ENCODE data around the gene EPOP. TPM values are rescaled to one million over a fixed set of nuclear protein-coding genes. Genes with fewer than 3 reads are reported as not detected.
A peak's percentile ranks its signal among the peaks of the same experiment; 100 is the strongest.

EPOP gene
- total RNA-seq, 1 donor from 2014 or later: 3.0 TPM

DNA sequence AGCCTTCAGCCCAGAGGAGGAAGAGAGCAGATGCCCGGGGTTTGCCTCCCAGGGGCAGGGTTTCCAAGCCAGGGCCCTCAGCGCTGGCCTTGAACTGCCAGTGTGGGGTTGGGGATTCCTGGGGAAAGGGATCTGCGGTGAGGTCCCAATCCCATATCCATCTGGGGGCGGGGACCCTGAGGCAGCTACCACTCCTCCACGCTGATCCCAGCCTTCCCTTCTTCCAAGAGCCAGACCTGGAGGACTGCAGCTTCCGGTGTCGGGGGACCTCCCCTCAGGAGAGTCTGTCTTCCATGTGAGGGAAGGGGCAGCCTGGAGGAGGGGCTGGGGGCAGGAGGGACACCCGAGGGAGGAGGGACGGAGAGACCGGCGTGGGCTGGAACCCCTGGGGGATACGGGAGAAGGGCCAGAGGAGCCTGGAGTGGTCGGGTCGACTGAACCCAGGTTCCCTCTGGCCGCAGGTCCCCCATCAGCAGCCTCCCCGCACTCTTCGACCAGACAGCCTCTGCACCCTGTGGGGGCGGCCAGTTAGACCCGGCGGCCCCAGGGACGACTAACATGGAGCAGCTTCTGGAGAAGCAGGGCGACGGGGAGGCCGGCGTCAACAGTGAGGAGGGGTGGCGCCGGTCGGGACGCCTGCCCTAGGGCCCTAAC is 44.7 kb upstream of the EPOP start:
- H3K9me3 Mint-ChIP-seq: no peaks in the 10 kb centered on the region
- POLR2A ChIA-PET: interaction anchor here (0.6 to 1.3 kb wide), 5 partner anchors 9 to 514 kb away, joined by 3 to 5 read pairs (median 4); partner anchors contain the start of gene MLLT6
- peaks cover 20% of the 10 kb centered on the region for H3K4me1 Mint-ChIP-seq
- TF ChIP-seq, protein P1, sequence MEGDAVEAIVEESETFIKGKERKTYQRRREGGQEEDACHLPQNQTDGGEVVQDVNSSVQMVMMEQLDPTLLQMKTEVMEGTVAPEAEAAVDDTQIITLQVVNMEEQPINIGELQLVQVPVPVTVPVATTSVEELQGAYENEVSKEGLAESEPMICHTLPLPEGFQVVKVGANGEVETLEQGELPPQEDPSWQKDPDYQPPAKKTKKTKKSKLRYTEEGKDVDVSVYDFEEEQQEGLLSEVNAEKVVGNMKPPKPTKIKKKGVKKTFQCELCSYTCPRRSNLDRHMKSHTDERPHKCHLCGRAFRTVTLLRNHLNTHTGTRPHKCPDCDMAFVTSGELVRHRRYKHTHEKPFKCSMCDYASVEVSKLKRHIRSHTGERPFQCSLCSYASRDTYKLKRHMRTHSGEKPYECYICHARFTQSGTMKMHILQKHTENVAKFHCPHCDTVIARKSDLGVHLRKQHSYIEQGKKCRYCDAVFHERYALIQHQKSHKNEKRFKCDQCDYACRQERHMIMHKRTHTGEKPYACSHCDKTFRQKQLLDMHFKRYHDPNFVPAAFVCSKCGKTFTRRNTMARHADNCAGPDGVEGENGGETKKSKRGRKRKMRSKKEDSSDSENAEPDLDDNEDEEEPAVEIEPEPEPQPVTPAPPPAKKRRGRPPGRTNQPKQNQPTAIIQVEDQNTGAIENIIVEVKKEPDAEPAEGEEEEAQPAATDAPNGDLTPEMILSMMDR (IDR thresholded peaks at IDR 0.05): no peak
- H3K27ac Mint-ChIP-seq: no peak overlapping the region
- H3K36me3 Mint-ChIP-seq (ENCODE audit: low read depth): peaks cover 77% of the 10 kb centered on the region
- CTCF ChIA-PET: interaction anchor here (1.4 kb wide), 1 partner anchor 8 kb away, joined by 3 read pairs; no protein-coding TSS in a partner anchor
- no peak overlapping the region for H3K4me3 Mint-ChIP-seq
- intact Hi-C loops (cut with micrococcal nuclease): no loop called here
- DNase-seq (no peak), ATAC-seq (ENCODE audit: low read depth) (no peak)
- no peaks in the 10 kb centered on the region for H3K27me3 Mint-ChIP-seq

DNA sequence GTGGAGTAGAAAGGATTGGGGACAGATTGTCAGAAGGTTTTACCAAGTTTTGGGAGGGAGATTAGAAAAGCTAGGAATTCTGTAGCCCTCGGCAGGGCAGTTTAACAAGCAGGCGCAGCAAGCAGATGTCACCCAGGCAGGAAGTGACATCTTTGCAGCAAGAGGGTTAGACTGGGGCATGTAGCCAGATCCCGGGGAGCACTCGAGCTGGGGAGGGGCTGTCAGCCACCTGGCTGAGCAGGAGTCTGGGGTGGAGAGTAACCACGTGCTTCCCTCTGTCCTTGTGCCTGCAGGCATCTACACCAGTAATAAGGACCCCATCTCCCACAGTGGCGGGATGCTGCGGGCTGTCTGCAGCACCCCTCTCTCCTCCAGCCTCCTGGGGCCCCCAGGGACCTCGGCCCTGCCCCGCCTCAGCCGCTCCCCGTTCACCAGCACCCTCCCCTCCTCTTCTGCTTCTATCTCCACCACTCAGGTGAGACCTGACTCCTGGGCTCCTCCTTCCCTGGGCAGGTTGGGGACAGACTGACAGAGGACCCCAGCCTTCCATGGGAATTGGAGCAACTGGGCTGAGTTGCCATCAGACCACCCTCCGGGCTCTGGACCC is 42.5 kb upstream of the EPOP start:
- Mint-ChIP-seq H3K9me3 (no peaks in the 10 kb centered on the region), H3K4me1 (peaks cover 19% of the 10 kb centered on the region), H3K4me3 (no peak overlapping the region), H3K27me3 (no peaks in the 10 kb centered on the region), H3K27ac (peak overlapping the region; percentile 7), H3K36me3 (ENCODE audit: low read depth) (peaks cover 80% of the 10 kb centered on the region)
- DNase-seq (no peak), ATAC-seq (ENCODE audit: low read depth) (no peak)
- TF ChIP-seq, protein P1 (IDR thresholded peaks at IDR 0.05): no peak
- POLR2A ChIA-PET: interaction anchor here (0.8 kb wide), 1 partner anchor 9 kb away, joined by 3 read pairs; no protein-coding TSS in a partner anchor
- CTCF ChIA-PET: interaction anchor here (1.3 to 2.1 kb wide), 2 partner anchors 18 to 41 kb away, joined by 4 to 6 read pairs; no protein-coding TSS in a partner anchor
- intact Hi-C loops (cut with micrococcal nuclease): no loop called here

DNA sequence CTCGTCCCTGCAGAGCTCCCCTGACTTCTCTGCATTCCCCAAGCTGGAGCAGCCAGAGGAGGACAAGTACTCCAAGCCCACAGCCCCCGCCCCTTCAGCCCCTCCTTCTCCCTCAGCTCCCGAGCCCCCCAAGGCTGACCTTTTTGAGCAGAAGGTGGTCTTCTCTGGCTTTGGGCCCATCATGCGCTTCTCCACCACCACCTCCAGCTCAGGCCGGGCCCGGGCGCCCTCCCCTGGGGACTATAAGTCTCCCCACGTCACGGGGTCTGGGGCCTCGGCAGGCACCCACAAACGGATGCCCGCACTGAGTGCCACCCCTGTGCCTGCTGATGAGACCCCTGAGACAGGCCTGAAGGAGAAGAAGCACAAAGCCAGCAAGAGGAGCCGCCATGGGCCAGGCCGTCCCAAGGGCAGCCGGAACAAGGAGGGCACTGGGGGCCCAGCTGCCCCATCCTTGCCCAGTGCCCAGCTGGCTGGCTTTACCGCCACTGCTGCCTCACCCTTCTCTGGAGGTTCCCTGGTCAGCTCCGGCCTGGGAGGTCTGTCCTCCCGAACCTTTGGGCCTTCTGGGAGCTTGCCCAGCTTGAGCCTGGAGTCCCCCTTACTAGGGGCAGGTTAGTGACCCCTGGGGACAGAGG is 41.7 kb upstream of the EPOP start:
- CTCF ChIA-PET: interaction anchor here (1.3 to 2.1 kb wide), 2 partner anchors 19 to 40 kb away, joined by 4 to 6 read pairs; no protein-coding TSS in a partner anchor

DNA sequence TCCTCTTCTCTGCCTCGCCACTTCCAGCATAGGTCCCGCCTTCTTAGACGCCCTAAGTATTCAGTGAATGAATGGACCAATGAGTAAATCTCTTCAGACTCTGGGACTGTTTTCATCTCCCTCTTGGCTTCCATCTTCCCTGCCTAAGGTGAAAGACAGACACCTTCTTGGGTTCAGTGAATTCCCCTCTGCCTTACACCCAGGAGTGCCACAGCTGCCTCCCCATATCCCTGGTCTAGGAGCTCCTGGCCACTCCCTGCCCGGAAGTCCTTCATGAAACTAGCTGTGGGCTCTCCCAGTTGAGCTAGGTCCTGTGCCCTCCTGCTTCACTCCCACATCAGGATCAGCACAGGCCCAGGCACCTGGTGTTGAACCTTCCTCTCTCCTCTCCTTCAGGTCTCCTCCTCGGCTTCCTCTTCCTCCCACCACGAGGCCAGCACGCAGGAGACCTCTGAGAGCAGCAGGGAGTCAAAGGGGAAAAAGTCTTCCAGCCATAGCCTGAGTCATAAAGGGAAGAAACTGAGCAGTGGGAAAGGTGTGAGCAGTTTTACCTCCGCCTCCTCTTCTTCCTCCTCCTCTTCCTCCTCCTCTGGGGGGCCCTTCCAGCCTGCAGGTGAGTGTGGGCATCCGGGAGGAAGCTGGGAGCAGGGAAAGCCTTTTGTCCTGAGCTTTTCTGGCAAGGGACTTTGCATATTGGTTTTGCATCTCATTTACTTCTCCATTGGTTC is 40.6 kb upstream of the EPOP start:
- ChIA-PET POLR2A (interaction anchor here (0.8 to 1.8 kb wide), 3 partner anchors 9 to 29 kb away, joined by 3 to 4 read pairs (median 3); no protein-coding TSS in a partner anchor), CTCF (interaction anchor here (2.1 kb wide), 1 partner anchor 39 kb away, joined by 6 read pairs; no protein-coding TSS in a partner anchor)
- intact Hi-C loops (cut with micrococcal nuclease): no loop called here
- TF ChIP-seq, protein P1 (IDR thresholded peaks at IDR 0.05): no peak
- H3K36me3 Mint-ChIP-seq (ENCODE audit: low read depth): peaks cover 85% of the 10 kb centered on the region
- peaks cover 10% of the 10 kb centered on the region for H3K4me1 Mint-ChIP-seq
- DNase-seq: no peak
- H3K27me3 Mint-ChIP-seq: no peaks in the 10 kb centered on the region
- peak overlapping the region; percentile 52 for H3K27ac Mint-ChIP-seq
- no peak overlapping the region for H3K4me3 Mint-ChIP-seq
- no peak for ATAC-seq (ENCODE audit: low read depth)
- no peaks in the 10 kb centered on the region for H3K9me3 Mint-ChIP-seq

More for the DNA sequence above, 41.7 kb upstream of the EPOP start:
- intact Hi-C loops (cut with micrococcal nuclease): no loop called here
- Mint-ChIP-seq H3K4me1 (peaks cover 18% of the 10 kb centered on the region), H3K27me3 (no peaks in the 10 kb centered on the region), H3K36me3 (ENCODE audit: low read depth) (peaks cover 85% of the 10 kb centered on the region), H3K4me3 (no peak overlapping the region), H3K27ac (peak overlapping the region; percentile 7), H3K9me3 (no peaks in the 10 kb centered on the region)
- POLR2A ChIA-PET: interaction anchor here (0.8 to 1.8 kb wide), 3 partner anchors 10 to 11 kb away, joined by 3 to 4 read pairs (median 3); no protein-coding TSS in a partner anchor
- TF ChIP-seq, protein P1 (IDR thresholded peaks at IDR 0.05): no peak
- ATAC-seq (ENCODE audit: low read depth) (no peak), DNase-seq (no peak)
